Breast epithelium (tissue), 4 donors: ENCODE results near the gene POLN. TPM values are rescaled to one million over a fixed set of nuclear protein-coding genes. Genes with fewer than 3 reads are reported as not detected.

ENCODE experiments used
- DNase-seq, 2 donors: peaks; one replicate each; pipeline ENCODE4 v3.0.0-alpha.2; 2019; ENCODE audit warnings: low spot score in 2 of 2
- H3K27ac ChIP-seq, 2 donors: fragments of 200-600 bp; sonication (generic) in 1 of 2; one replicate each; pipeline ENCODE4 v1.5.1; 2016 to 2019; ENCODE audit warnings: mild to moderate bottlenecking in 1 of 2
- H3K27me3 ChIP-seq, 2 donors: fragments of 200-600 bp; sonication (generic) in 1 of 2; one replicate each; pipeline versions ENCODE4 v1.5.1 to v1.6.0; 2017 to 2019; ENCODE audit warnings: control low read depth in 1 of 2, mild to moderate bottlenecking in 1 of 2
- H3K36me3 ChIP-seq: fragments of 200-600 bp; one replicate; pipeline ENCODE4 v1.5.1; 2019
- H3K4me1 ChIP-seq, 2 donors: fragments of 200-600 bp; sonication (generic); one replicate each; pipeline ENCODE4 v1.5.1; 2016 to 2019; ENCODE audit warnings: control low read depth in 1 of 2
- H3K4me3 ChIP-seq, 3 donors: fragments of 200-600 bp; sonication (generic); 1 replicate in 2 of 3; 2 replicates in 1 of 3; pipeline ENCODE4 v1.5.1; 2016 to 2019; ENCODE audit warnings: mild to moderate bottlenecking in 3 of 3, moderate library complexity in 2 of 3
- H3K9me3 ChIP-seq, 2 donors: fragments of 200-600 bp; sonication (generic) in 1 of 2; one replicate each; pipeline ENCODE4 v1.5.1; 2016 to 2019; ENCODE audit warnings: control low read depth in 1 of 2
- POLR2A ChIP-seq: fragments of 450-650 bp; IDR thresholded peaks from one replicate; pipeline ENCODE4 v1.6.1; 2016; ENCODE audit warnings: antibody characterized with exemption, mild to moderate bottlenecking, moderate library complexity
- POLR2AphosphoS5 ChIP-seq, 3 donors: sonication (generic); formaldehyde crosslinking; IDR thresholded peaks; one replicate each; pipeline ENCODE4 v1.6.1; 2017; ENCODE audit warnings: antibody characterized with exemption in 3 of 3
- intact Hi-C: fragments of 100-400 bp; cut with DNase I; formaldehyde crosslinking; loops from one replicate; pipeline ENCODE4 v1.15.1; 2023; ENCODE audit warnings: low total_unique reads
- total RNA-seq, 3 donors: library from RNA; depleted of rRNA; stranded (reverse); fragments of >200 nt; gene quantifications; one replicate each; pipeline ENCODE4 v1.1.0, GENCODE V29; 2016
- TF ChIP-seq, protein P1 (sequence below), 3 donors: fragments of 450-650 bp; IDR thresholded peaks; one replicate each; pipeline ENCODE4 v1.5.1; 2016 to 2017; ENCODE audit warnings: antibody characterized with exemption in 3 of 3, mild to moderate bottlenecking in 3 of 3, moderate library complexity in 3 of 3

The POLN gene
- total RNA-seq, 3 donors from 2014 or later: 3.3 to 4.7 (median 4.3) TPM

DNA sequence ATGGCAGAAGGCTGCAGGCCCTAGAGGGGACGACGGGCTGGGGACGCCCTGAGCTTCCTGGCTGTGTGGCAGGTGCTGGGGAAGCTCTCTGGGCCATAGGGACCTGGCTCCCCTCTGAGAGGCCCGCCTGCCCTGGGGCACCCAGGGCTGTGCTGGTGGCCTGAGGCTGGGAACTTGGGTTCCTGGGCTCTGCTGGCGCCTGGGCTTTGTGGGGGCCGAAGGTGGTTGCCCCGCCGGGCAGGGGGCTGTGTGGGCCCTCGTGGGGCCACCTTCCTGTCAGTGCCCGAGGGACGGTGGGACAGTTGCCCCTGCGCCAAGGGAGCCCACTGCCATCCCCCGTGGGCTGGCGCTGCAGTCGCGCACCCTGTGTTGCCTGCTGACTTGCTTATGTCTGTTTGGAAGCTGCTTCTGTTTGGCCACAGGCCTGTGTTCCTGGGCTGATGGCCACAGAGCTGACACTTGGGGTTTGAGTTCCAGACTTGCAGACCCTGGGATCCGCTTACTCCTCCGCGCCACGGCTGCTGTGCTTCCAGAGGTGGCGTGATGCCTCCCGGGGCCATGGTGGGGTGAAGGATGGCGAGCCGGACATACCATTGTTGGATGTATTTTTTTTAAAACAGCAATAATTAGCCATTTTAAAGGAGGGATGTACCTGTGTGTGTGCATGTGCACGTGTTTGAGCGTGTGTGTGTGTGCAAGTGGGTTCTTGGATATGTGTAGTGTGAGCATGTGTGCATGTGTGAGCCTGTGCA is 174.3 kb downstream of the POLN start:
- no peak overlapping the region for H3K27ac ChIP-seq
- intact Hi-C loops: no loop called here
- H3K4me3 ChIP-seq: no peak overlapping the region
- no peak for DNase-seq
- H3K36me3 ChIP-seq: no peaks in the 10 kb centered on the region
- TF ChIP-seq, protein P1, sequence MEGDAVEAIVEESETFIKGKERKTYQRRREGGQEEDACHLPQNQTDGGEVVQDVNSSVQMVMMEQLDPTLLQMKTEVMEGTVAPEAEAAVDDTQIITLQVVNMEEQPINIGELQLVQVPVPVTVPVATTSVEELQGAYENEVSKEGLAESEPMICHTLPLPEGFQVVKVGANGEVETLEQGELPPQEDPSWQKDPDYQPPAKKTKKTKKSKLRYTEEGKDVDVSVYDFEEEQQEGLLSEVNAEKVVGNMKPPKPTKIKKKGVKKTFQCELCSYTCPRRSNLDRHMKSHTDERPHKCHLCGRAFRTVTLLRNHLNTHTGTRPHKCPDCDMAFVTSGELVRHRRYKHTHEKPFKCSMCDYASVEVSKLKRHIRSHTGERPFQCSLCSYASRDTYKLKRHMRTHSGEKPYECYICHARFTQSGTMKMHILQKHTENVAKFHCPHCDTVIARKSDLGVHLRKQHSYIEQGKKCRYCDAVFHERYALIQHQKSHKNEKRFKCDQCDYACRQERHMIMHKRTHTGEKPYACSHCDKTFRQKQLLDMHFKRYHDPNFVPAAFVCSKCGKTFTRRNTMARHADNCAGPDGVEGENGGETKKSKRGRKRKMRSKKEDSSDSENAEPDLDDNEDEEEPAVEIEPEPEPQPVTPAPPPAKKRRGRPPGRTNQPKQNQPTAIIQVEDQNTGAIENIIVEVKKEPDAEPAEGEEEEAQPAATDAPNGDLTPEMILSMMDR (IDR thresholded peaks at IDR 0.05): no peak
- no peak for TF ChIP-seq POLR2A
- no peak for TF ChIP-seq POLR2AphosphoS5 (IDR thresholded peaks at IDR 0.05)
- H3K9me3 ChIP-seq: no peaks in the 10 kb centered on the region
- H3K27me3 ChIP-seq: peaks cover 0 to 15% of the 10 kb centered on the region in 2 donors
- H3K4me1 ChIP-seq: no peaks in the 10 kb centered on the region

DNA sequence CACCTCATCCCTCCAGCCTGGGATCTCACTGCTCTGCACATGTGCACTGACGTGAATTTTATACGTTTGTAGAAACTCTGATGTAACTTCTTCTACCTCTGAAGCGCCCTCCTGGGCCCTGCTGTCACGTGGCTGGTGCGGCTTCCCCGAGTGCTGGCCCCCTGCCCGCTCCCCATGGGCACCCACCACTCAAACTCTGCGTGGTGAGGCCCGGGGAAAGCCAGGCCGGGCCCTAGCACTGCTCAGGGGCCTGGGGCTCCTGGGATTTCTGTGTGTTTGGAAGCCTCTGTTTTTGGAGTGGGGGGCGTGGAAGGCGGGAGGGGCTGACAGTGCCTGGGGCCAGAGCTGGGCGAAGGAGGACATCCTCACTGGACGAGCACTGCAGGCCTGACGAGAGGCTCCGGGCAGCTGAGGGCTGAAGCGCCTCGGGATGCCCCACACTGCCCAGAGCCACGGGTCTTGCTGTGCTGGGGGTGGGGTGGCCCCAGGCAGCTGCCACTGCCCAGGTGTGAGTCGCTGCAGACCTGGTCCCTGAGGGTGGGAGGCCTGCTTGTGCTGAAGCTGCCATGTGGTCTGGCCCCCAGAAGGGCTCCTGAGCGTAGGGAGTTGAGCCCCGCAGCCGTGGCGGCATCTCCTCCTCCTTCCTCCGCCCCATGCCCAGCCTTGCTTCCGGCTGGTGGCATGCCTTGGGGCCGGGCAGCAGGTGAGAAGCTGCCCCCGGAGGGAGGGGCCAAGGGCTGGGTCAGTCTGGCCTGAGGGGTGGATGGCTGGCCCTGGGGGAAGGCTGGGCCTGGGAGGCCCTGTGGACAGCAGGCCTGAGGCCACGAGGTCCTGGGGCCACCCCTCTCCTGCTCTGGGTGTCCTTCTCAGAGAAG is 175.1 kb downstream of the POLN start:
- no peak for DNase-seq
- H3K4me1 ChIP-seq: no peaks in the 10 kb centered on the region
- no peak for TF ChIP-seq POLR2A
- TF ChIP-seq, protein P1 (IDR thresholded peaks at IDR 0.05): no peak
- TF ChIP-seq POLR2AphosphoS5 (IDR thresholded peaks at IDR 0.05): no peak
- intact Hi-C loops: no loop called here
- H3K36me3 ChIP-seq: no peaks in the 10 kb centered on the region
- H3K9me3 ChIP-seq: no peaks in the 10 kb centered on the region
- H3K27ac ChIP-seq: no peak overlapping the region
- peaks cover 0 to 18% of the 10 kb centered on the region in 2 donors for H3K27me3 ChIP-seq
- H3K4me3 ChIP-seq: no peak overlapping the region

DNA sequence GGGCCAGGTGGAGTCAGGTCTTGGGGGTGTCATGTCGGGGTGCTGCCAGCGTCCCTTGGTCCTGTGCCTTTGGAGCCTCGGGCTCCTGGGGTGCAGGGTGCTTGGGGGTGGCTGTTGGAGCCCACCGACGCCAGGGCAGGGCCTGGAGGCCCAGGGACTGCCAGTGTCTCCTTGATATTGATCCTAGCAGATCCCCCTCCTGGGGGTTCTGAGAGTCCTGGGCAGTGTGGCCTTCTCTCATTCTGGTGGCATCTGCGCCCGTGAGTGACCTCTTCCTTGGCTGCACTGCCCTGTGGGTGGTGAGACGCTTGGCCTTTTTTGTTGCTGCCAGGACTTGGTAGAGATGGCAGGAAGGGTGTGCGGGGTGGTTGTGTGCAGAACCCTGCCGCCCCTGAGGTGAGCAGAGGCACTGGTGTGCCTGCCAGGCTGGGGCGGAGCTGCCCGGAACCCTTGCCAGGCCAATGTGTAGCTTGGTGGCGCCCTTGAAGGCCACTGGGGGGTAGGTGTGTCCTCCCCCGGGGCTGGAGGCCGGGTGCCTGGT is 175.8 kb downstream of the POLN start:
- no peak for TF ChIP-seq POLR2A
- no peak for TF ChIP-seq POLR2AphosphoS5 (IDR thresholded peaks at IDR 0.05)
- TF ChIP-seq, protein P1 (IDR thresholded peaks at IDR 0.05): no peak
- intact Hi-C loops: no loop called here
- Histone ChIP-seq H3K4me3 (no peak overlapping the region), H3K27ac (no peak overlapping the region), H3K4me1 (no peaks in the 10 kb centered on the region), H3K27me3 (peaks cover 0 to 26% of the 10 kb centered on the region in 2 donors), H3K36me3 (no peaks in the 10 kb centered on the region), H3K9me3 (no peaks in the 10 kb centered on the region)
- no peak for DNase-seq

- TF ChIP-seq POLR2A (no peak), POLR2AphosphoS5 (IDR thresholded peaks at IDR 0.05) (no peak)
- TF ChIP-seq, protein P1 (IDR thresholded peaks at IDR 0.05): no peak
- Histone ChIP-seq H3K9me3 (no peaks in the 10 kb centered on the region), H3K4me3 (no peak overlapping the region), H3K36me3 (no peaks in the 10 kb centered on the region), H3K27ac (no peak overlapping the region), H3K4me1 (no peaks in the 10 kb centered on the region), H3K27me3 (peaks cover 3 to 29% of the 10 kb centered on the region in 2 donors)
- DNase-seq: no peak
- intact Hi-C loops: no loop called here
Observed at GRCh38 chr4:2065106-2065930, 176.6 kb downstream of the POLN start.
